GM19467 (cell line): ENCODE data around the gene LEPROT.
"Not testable (repeated sequence)": the region's sequence is repeated elsewhere in the genome, so short reads cannot be mapped to it uniquely, and the experiment has no call there.

Experiments used
- ATAC-seq: cut with Tn5 transposase; IDR thresholded peaks from one replicate; pipeline ENCODE4 v1.9.1; 2021; ENCODE audit warnings: mild to moderate bottlenecking, moderate library complexity; ENCODE audit not compliant: unreplicated experiment

The LEPROT gene, protein sequence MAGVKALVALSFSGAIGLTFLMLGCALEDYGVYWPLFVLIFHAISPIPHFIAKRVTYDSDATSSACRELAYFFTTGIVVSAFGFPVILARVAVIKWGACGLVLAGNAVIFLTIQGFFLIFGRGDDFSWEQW

GRCh38 chr1:65420590-65421350 lies at the start of gene LEPROT, which contains the start of gene LEPR:
Gene LEPROT, plus strand, starts transcription at chr1:65420668. Its CDS starts 57 bp downstream, at chr1:65420725.
Gene LEPR, plus strand, starts transcription at chr1:65420668. Its CDS starts 144,898 bp downstream, at chr1:65565566.
- ATAC-seq: peak; percentile 58

DNA sequence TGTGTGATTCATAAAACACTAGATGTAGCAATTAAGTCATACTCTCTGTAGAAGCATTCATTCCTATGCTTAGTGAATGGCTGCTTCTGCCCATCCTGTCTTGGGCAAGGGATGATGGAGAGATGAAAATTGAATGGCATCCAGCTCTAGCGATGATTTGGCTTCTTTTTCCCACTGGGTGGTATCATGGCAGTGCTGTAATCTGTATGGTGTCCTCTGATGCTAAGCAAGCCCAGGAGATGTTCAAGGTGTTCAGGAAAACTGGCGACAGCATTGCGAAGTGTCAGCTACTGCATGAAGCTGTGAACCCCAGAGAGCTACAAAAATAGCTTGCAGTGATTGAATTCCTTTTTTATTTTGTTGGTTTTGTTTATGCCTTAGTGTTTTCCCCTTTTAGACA lies 48.9 kb upstream of the LEPROT start:
- ATAC-seq: no peak

DNA sequence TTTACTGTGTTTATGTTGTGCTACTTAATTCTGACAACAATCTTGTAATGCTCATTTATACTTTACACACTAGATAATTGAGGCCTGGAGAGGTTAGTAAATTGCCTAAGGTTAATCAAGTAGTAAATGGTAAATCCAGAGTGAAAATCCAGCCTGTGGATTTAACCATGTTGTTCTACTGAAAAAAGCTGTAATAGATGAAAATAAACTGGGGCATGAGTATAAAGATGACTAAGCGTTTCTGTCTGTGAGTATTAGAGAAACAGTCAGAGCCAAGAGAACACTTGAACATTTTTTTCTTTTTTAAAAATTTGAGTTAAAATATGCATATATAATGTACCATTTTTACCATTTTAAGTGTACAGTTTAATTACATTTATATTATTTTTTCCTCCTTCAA lies 47.9 kb upstream of the LEPROT start:
- no peak for ATAC-seq

- no peak for ATAC-seq
These were observed 42.8 kb upstream of the LEPROT start for GRCh38 chr1:65377496-65378246.

DNA sequence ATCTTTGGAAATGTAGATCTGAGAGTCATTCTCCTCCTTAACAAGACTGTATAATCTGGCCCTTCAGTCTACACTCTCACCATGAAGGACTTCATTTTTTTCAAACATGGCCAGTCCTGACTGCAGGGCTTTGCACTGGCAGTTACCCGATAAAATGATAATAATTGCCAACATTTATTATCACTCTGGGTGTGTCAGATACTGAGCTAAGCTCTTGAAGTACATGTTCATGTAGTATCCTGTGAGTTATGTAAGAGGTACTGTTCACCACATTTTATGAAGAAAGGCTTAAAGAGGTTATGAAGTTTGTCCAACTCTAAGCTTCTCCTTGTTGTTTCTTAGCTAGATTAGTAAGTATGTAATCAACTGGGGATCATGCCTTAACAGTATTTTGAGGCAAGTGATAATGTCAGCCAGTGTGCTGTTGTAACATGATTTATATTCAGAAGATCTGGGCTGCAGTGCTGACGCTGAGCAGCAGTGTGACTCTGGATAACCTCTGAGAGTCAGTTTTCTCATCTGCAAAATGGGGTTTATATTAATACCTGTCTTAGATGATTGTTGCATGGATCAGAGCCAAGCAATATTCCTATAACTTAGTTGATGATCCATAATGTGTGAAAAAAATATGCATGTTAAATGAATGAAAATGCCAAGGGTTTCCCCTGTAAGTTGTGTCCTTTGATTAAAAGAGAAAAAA lies 42.1 kb upstream of the LEPROT start:
- ATAC-seq: no peak

DNA sequence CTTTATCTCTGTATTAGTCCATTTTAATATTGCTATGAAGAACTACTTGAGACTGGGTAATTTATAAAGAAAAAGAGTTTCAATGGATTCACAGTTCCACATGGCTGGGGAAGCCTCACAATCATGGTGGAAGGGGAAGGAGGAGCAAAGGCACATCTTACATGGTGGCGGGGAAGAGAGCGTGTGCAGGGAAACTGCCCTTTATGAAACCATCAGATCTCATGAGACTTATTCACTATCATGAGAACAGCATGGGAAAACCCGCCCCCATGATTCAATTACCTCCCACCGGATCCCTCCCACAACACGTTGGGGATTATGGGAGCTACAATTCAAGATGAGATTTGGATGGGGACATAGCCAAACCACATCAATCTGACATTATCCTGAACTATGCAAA lies 36.0 kb upstream of the LEPROT start:
- ATAC-seq: not testable (repeated sequence)

DNA sequence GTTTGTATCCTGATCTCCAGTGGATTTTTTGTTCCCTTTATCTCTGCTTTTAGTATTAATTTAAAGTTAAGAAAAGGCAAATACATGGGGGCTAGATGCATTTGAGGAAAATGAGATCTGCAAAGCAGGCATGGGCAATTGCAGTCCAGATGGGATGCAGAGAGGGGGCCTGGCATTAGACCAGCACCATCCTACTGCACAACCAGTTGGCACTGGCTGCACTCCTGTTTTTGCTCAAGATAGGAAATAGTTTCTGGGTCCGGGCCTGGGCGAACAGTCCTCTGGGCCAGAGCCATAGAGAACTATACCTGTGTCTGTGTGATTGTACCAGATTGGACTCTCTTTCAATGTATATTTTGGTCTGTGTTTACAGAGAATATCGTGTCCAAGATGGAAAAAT lies 34.0 kb upstream of the LEPROT start:
- ATAC-seq: no peak

- no peak for ATAC-seq
These were observed 32.6 kb upstream of the LEPROT start for GRCh38 chr1:65387821-65388220.

DNA sequence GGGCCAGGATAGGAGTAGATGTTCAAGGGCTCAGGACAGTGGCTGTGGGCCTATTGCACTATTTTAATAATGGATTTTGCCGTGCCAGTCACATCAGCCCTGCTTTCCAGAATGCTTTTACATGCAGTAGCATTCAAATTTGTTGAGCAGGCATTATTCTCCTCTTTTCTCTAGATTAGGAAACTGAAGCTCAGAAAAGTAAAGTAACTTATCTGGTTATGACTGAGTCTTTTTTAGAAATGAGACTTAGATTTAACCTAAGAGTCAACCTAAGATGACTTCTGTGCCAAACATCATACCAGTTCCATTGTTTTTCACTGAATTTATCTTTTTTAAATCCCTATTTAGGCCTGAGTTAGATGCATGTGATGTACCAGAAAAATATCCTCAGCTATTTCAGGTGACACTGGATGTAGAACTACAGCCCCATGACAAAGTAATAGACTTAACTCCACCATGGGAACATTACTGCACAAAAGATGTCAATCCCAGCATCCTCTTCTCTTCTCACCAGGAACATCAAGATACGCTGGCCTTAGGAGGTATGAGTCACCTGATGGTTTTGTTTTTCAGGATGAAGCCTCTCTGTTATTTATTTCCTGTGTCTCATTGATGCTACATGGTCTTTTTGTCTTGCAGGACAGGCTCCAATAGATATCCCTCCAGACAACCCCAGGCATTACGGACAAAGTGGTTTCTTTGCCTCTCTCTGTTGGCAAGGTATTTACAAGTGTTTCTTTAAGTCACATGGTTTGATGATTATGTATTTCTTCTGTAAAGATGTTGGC lies 31.4 kb upstream of the LEPROT start:
- no peak for ATAC-seq

GRCh38 chr1:65392497-65392896 lies 28.0 kb upstream of the LEPROT start:
- ATAC-seq: no peak

- ATAC-seq: no peak
These were observed 27.1 kb upstream of the LEPROT start for GRCh38 chr1:65393347-65393746.

DNA sequence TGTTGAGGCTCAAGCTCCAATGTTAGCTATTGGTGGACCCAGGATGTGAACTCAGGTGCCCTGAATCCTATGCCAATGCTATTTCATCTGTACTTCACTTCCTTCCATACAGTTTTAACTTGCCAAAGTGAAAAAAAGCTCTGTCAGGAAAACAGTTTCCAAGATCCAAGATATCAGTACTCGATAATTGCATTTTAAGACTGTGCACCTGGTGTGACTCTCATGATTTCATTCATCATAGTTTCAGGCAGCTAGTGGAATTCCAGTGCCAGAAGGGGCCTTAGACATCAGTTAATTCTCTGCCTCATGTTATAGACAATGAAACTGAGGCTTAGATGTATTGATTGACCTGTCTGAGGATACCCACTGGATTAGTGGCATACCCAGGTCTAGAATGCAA lies 26.5 kb upstream of the LEPROT start:
- ATAC-seq: no peak

DNA sequence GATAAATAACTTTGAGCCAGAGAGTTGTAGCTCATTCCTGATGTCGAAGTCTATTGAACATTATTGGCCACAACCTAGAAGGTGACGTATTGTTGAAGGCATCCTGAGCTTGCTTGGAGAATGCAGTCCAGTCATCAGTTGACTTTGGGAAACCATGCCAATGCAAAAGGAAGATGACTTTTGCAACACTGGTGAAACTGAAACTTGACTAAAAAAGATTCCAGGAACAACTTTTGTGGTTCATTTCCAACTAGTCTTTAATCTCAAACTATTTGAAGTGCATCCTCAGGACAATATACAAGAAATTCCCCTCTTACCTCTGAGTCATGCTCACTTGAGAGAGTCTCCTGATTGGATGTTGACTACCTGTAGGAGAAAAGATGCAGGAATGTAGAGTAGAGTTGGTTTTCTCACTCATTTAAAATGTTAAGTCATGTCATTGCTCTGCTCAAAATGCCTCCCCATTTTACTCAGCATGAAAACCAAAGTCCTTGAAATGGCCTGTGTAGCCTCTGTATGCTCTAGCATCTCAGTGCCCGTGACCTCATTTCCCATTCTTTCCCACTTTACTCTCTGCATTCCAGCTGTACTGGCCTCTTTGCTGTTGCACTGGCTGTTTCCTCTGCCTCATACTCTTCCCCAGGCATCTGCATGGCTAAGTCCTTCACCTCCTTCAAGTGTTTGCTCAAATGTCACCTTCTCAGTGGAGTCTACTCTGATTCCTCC lies 24.4 kb upstream of the LEPROT start:
- ATAC-seq: no peak

- ATAC-seq: no peak
These were observed 22.4 kb upstream of the LEPROT start for GRCh38 chr1:65398083-65398482.

DNA sequence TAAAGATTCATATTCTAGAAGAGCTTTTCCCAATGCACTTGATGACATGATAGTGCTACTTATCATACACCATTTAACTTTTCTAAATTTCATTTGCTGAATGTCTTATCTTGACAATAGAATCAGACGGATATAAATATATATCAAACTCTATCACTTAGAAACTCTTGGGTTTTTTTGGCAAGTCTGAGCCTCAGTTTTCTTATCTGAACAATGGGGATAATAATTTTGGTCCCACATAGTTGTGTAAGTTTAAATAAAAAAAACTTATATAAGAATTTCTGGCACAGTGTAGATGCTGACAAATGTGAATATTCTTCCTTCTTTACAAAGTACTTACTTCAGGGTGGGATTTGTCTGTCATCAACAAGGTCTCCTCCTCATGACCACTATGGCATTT lies 21.5 kb upstream of the LEPROT start:
- ATAC-seq: no peak

- ATAC-seq: no peak
These were observed 18.9 kb upstream of the LEPROT start for GRCh38 chr1:65401612-65402011.

GRCh38 chr1:65404941-65405340 lies 15.5 kb upstream of the LEPROT start:
- ATAC-seq: no peak

- ATAC-seq: no peak
These were observed 12.6 kb upstream of the LEPROT start for GRCh38 chr1:65407877-65408276.

- no peak for ATAC-seq
These were observed 11.2 kb upstream of the LEPROT start for GRCh38 chr1:65409314-65409713.

- ATAC-seq: no peak
These were observed 10.6 kb upstream of the LEPROT start for GRCh38 chr1:65409816-65410326.
